ENCODE data around the gene BZW1. TPM values are rescaled to one million over a fixed set of nuclear protein-coding genes. Genes with fewer than 3 reads are reported as not detected.

BZW1 gene
- total and polyA plus RNA-seq, 3 donors from 2014 or later, result 238 to 284 (median 267) TPM

DNA sequence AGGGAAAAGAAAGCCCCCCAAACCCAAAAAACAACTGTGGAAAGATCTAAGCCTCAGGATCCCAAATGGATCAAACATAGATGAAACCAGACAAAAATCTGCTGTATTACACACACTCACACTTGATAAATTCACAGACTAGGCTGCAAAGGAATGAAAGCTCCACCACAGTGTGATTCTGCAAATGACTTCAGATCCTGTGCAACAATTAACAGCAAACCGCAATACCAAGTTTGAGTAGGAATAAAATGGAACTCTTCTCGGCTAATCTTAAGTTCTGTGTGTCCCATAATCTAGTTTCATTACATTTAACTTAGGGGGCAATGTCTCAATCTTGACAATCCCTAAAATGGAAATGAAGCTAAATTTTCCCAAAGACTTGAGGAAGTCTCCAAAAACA is 40.9 kb downstream of the BZW1 start:
- WGBS, 2 donors, result 95 to 98% methylated on average over 2 of the region's 2 CpGs
- Histone ChIP-seq H3K4me1 (no peaks in the 10 kb centered on the region), H3K36me3 (ENCODE audit: low read depth, missing control alignments) (no peaks in the 10 kb centered on the region), H3K9me3 (no peaks in the 10 kb centered on the region), H3K27me3 (no peaks in the 10 kb centered on the region), H3K4me3 (no peak overlapping the region), H3K27ac (no peak overlapping the region)
- TF ChIP-seq POLR2A (IDR thresholded peaks at IDR 0.05), result no peak
- TF ChIP-seq, protein P1, sequence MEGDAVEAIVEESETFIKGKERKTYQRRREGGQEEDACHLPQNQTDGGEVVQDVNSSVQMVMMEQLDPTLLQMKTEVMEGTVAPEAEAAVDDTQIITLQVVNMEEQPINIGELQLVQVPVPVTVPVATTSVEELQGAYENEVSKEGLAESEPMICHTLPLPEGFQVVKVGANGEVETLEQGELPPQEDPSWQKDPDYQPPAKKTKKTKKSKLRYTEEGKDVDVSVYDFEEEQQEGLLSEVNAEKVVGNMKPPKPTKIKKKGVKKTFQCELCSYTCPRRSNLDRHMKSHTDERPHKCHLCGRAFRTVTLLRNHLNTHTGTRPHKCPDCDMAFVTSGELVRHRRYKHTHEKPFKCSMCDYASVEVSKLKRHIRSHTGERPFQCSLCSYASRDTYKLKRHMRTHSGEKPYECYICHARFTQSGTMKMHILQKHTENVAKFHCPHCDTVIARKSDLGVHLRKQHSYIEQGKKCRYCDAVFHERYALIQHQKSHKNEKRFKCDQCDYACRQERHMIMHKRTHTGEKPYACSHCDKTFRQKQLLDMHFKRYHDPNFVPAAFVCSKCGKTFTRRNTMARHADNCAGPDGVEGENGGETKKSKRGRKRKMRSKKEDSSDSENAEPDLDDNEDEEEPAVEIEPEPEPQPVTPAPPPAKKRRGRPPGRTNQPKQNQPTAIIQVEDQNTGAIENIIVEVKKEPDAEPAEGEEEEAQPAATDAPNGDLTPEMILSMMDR (IDR thresholded peaks at IDR 0.05), result no peak
- DNase-seq, result no peak
- intact Hi-C loops (cut with DNase I; ENCODE audit: low total_unique reads), result no loop called here

DNA sequence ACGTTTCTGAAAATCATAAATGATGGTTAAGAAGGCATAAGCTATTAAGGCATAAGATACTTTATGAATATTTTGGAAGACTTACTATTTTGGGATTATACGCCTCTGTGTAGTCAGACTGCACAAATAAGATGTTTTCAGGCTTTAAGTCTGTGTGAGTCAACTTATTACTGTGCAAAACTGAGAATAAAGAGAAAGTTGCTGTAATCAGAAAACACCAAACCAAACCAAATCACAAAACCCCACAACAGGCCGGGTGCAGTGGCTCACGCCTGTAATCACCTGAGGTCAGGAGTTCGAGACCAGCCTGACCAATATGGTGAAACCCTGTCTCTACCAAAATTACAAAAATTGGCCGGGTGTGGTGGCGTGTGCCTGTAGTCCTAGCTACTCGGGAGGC is 45.1 kb downstream of the BZW1 start:
- Histone ChIP-seq H3K4me1 (peaks cover 15% of the 10 kb centered on the region), H3K27ac (no peak overlapping the region), H3K9me3 (no peaks in the 10 kb centered on the region), H3K4me3 (no peak overlapping the region), H3K27me3 (no peaks in the 10 kb centered on the region), H3K36me3 (ENCODE audit: low read depth, missing control alignments) (no peaks in the 10 kb centered on the region)
- intact Hi-C loops (cut with DNase I; ENCODE audit: low total_unique reads), result loop anchor here (5.0 kb wide), 1 partner anchor 45 kb away; the partner anchor contains the start of gene BZW1
- DNase-seq, result no peak
- TF ChIP-seq, protein P1 (IDR thresholded peaks at IDR 0.05), result no peak
- TF ChIP-seq POLR2A (IDR thresholded peaks at IDR 0.05), result no peak
- WGBS, 2 donors, result 85 to 91% methylated on average over 8 of the region's 8 CpGs

DNA sequence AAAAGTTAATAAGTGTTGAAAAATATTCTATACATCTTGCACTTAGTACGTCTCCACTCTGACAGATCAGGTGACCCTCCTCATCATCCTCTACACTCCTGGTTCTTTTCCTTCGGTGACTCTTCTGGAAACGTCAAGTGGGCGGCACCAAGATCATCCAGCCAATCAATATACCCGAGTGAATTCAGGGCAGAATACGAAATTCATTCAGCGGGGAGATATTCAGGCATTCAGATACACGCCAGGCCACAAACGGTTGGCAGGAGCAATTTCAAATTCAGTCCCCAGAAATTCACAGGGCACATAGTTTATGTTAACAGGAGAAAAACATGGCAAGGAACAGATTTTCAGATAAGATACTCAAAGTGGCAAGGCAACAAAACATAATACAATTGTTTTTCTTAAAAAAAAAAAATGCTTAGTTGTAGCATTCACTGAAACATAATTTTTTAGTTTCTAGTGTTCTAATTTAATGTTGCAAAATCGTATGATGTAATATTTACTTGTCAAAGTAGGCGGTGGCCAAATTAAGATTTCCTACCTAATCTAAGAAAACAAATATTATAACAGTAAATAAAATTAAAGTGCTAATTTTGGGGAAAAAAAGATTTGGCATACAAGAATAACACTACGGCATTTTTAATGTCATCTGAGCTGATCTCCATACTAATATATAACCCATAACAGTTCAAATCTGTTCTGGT is 48.5 kb downstream of the BZW1 start:
- WGBS, 2 donors, result 32 to 33% methylated on average over 12 of the region's 12 CpGs
- Histone ChIP-seq H3K9me3 (no peaks in the 10 kb centered on the region), H3K4me1 (peaks cover 18% of the 10 kb centered on the region), H3K4me3 (no peak overlapping the region), H3K27me3 (no peaks in the 10 kb centered on the region), H3K36me3 (ENCODE audit: low read depth, missing control alignments) (no peaks in the 10 kb centered on the region), H3K27ac (peak overlapping the region; percentile 51 to 100)
- peak; percentile 46 for DNase-seq
- TF ChIP-seq, protein P1 (IDR thresholded peaks at IDR 0.05), result no peak
- TF ChIP-seq POLR2A (IDR thresholded peaks at IDR 0.05), result no peak
- intact Hi-C loops (cut with DNase I; ENCODE audit: low total_unique reads), result no loop called here

DNA sequence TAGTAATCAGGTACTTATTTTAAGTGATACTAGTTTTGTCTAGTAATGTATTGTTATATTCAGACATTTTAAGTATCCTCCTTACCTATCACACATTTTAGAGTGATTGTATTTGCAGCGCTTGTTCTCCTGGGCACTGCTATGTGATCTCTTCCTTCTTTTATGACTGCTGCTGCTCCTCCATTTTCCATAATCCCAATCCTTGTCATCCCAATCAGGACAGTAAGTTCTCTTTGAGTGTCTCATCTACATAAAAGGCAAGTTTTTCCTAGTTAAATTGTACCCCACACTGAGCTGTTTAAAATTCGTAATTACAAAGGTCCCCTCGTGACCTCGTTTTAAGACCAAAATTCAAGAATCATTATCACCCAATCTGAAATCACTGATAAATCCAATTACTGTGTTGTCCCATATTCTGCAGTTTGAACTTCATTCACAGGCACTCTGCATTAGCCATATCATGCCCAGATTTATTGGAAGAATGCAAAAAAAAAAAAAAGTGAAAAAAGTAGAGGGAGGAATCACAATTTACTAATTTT is 50.0 kb downstream of the BZW1 start:
- Histone ChIP-seq H3K27ac (peak overlapping the region; percentile 100), H3K4me1 (peaks cover 19% of the 10 kb centered on the region), H3K9me3 (no peaks in the 10 kb centered on the region), H3K36me3 (ENCODE audit: low read depth, missing control alignments) (no peaks in the 10 kb centered on the region), H3K4me3 (peak overlapping the region; percentile 97 to 100), H3K27me3 (no peaks in the 10 kb centered on the region)
- WGBS, 2 donors, result 4 to 8% methylated on average over 4 of the region's 4 CpGs
- TF ChIP-seq, protein P1 (IDR thresholded peaks at IDR 0.05), result no peak
- TF ChIP-seq POLR2A (IDR thresholded peaks at IDR 0.05), result no peak
- no peak for DNase-seq
- intact Hi-C loops (cut with DNase I; ENCODE audit: low total_unique reads), result no loop called here
